CD14-positive monocyte (primary cell): ENCODE measurements around the gene ASCL1. TPM values are rescaled to one million over a fixed set of nuclear protein-coding genes. Genes with fewer than 3 reads are reported as not detected.

Experiments used
- DNase-seq, 3 donors: peaks; one replicate each; pipeline ENCODE4 v3.0.0-alpha.2; 2011 to 2022
- H2AFZ ChIP-seq: 2 replicates; pipeline ENCODE4 v1.6.0; 2012; ENCODE audit warnings: mild to moderate bottlenecking, low read depth, low read length, inconsistent platforms; ENCODE audit not compliant: insufficient read depth, poor library complexity, severe bottlenecking
- H3K27ac ChIP-seq, 2 donors: 1 replicate in 1 of 2; 2 replicates in 1 of 2; pipeline ENCODE4 v1.5.1; 2012 to 2013; ENCODE audit warnings: low read length in 2 of 2, control low read depth in 1 of 2, inconsistent platforms in 1 of 2, low read depth in 1 of 2, mild to moderate bottlenecking in 1 of 2
- H3K27me3 ChIP-seq, 2 donors: one replicate each; pipeline versions ENCODE4 v1.6.0 to v1.6.1; 2011 to 2013; ENCODE audit warnings: low read length in 2 of 2; ENCODE audit not compliant: control insufficient read depth in 2 of 2, insufficient read depth in 2 of 2
- H3K36me3 ChIP-seq, 2 donors: replicated peaks in 1 of 2; 1 replicate in 1 of 2; 2 replicates in 1 of 2; pipeline versions ENCODE4 v1.5.1 to v1.6.1; 2012 to 2013; ENCODE audit warnings: low read length in 2 of 2, control low read depth in 1 of 2, inconsistent platforms in 1 of 2, mild to moderate bottlenecking in 1 of 2; ENCODE audit not compliant: insufficient read depth in 2 of 2, control insufficient read depth in 1 of 2
- H3K4me1 ChIP-seq, 2 donors: 1 replicate in 1 of 2; 2 replicates in 1 of 2; pipeline versions ENCODE4 v1.5.1 to v1.6.1; 2012 to 2013; ENCODE audit warnings: low read length in 2 of 2, control low read depth in 1 of 2, inconsistent platforms in 1 of 2, mild to moderate bottlenecking in 1 of 2, moderate library complexity in 1 of 2; ENCODE audit not compliant: insufficient read depth in 2 of 2, control insufficient read depth in 1 of 2
- H3K4me2 ChIP-seq: replicated peaks from 2 replicates; pipeline ENCODE3; 2012; ENCODE audit warnings: low read length, moderate library complexity, mild to moderate bottlenecking; ENCODE audit not compliant: poor library complexity, severe bottlenecking; ENCODE audit errors: extremely low read depth
- H3K4me3 ChIP-seq, 3 experiments: fragments of 200-600 bp in 1 of 3; sonication (generic) in 1 of 3; replicated peaks in 1 of 3; 1 replicate in 2 of 3; 2 replicates in 1 of 3; pipeline ENCODE4 v1.5.1; 2011 to 2013; ENCODE audit warnings: low read length in 3 of 3, mild to moderate bottlenecking in 3 of 3, control low read depth in 2 of 3, low read depth in 2 of 3, inconsistent platforms in 1 of 3, moderate library complexity in 1 of 3
- H3K79me2 ChIP-seq: 2 replicates; pipeline ENCODE4 v1.6.0; 2012; ENCODE audit warnings: mild to moderate bottlenecking, control low read depth, inconsistent platforms, low read length, moderate library complexity; ENCODE audit not compliant: insufficient read depth
- H3K9ac ChIP-seq: 2 replicates; pipeline ENCODE4 v1.6.0; 2017; ENCODE audit warnings: low read length, mild to moderate bottlenecking; ENCODE audit not compliant: insufficient read depth, poor library complexity, severe bottlenecking
- H3K9me3 ChIP-seq, 2 donors: replicated peaks in 1 of 2; 1 replicate in 1 of 2; 2 replicates in 1 of 2; pipeline versions ENCODE4 v1.5.1 to v1.6.1; 2012 to 2013; ENCODE audit warnings: low read length in 2 of 2, control low read depth in 1 of 2; ENCODE audit not compliant: control insufficient read depth in 1 of 2, insufficient read depth in 1 of 2
- H4K20me1 ChIP-seq: 2 replicates; pipeline ENCODE4 v1.6.0; 2012; ENCODE audit warnings: mild to moderate bottlenecking, low read length, control low read depth, moderate library complexity; ENCODE audit not compliant: insufficient read depth
- H3K27ac Mint-ChIP-seq, 7 donors: one replicate each; pipeline ENCODE4 v1.8.0; 2020; ENCODE audit warnings: mild to moderate bottlenecking in 7 of 7, mixed read lengths in 7 of 7, moderate library complexity in 6 of 7, inconsistent platforms in 2 of 7
- H3K27me3 Mint-ChIP-seq, 3 donors: one replicate each; pipeline ENCODE4 v1.8.0; 2021 to 2022; ENCODE audit warnings: low read depth in 3 of 3, mild to moderate bottlenecking in 3 of 3, mixed read lengths in 3 of 3, moderate library complexity in 3 of 3, inconsistent platforms in 1 of 3
- H3K36me3 Mint-ChIP-seq, 2 donors: one replicate each; pipeline ENCODE4 v1.8.0; 2020; ENCODE audit warnings: mixed read lengths in 2 of 2, inconsistent platforms in 1 of 2, mild to moderate bottlenecking in 1 of 2
- H3K4me1 Mint-ChIP-seq: one replicate; pipeline ENCODE4 v1.8.0; 2020; ENCODE audit warnings: mild to moderate bottlenecking, mixed read lengths
- H3K4me3 Mint-ChIP-seq, 2 donors: one replicate each; pipeline ENCODE4 v1.8.0; 2020; ENCODE audit warnings: mild to moderate bottlenecking in 2 of 2, mixed read lengths in 2 of 2, moderate library complexity in 1 of 2
- H3K9me3 Mint-ChIP-seq, 7 donors: one replicate each; pipeline ENCODE4 v1.8.0; 2020 to 2022; ENCODE audit warnings: mixed read lengths in 7 of 7, mild to moderate bottlenecking in 6 of 7, moderate library complexity in 6 of 7, inconsistent platforms in 2 of 7
- CTCF ChIP-seq: fragments of 200-600 bp; IDR thresholded peaks from one replicate; pipeline ENCODE4 v1.8.0; 2022; ENCODE audit warnings: antibody characterized with exemption, mild to moderate bottlenecking
- WGBS: methylation state at CpG from one replicate; pipeline ENCODE4 v1.1.5; 2013; ENCODE audit warnings: missing lambda C conversion rate; ENCODE audit not compliant: insufficient coverage; 5-methylcytosine and 5-hydroxymethylcytosine counted together
- intact Hi-C, 2 donors: fragments of 100-400 bp; cut with micrococcal nuclease; formaldehyde crosslinking; loops; one replicate each; pipeline versions ENCODE4 v1.15.0 to v1.15.1; 2023
- polyA plus RNA-seq, 3 donors: library from polyadenylated mRNA; depleted of rRNA in 1 of 3; unstranded in 2 of 3; stranded (reverse) in 1 of 3; fragments of 300-500 nt in 2 of 3; fragments of >200 nt in 1 of 3; fragmentation: Illumina TruSeq in 2 of 3; gene quantifications; 1 replicate in 2 of 3; 2 replicates in 1 of 3; pipeline ENCODE4 v1.2.3, GENCODE V29; 2012 to 2021

The ASCL1 gene
- polyA plus RNA-seq, 3 donors, result not detected

- peaks cover 0 to 27% of the 10 kb centered on the region in 2 donors for H3K9me3 ChIP-seq
- Mint-ChIP-seq H3K4me3 (peak overlapping the region in 1 of 2 donors; percentile 46), H3K27ac (no peak overlapping the region), H3K27me3 (peaks cover 62 to 77% (median 66%) of the 10 kb centered on the region in 3 donors), H3K36me3 (peaks cover 0 to 4% of the 10 kb centered on the region in 2 donors), H3K9me3 (peaks cover 0 to 14% (median 7%) of the 10 kb centered on the region in 7 donors), H3K4me1 (peaks cover under 1% of the 10 kb centered on the region)
- no peak overlapping the region for H3K9ac ChIP-seq
- no peaks in the 10 kb centered on the region for H3K79me2 ChIP-seq
- 56% methylated on average over 3 of the region's 9 CpGs for whole genome bisulfite sequencing
- intact Hi-C loops, result no loop called here
- DNase-seq, result no peak
- H3K4me3 ChIP-seq, result no peak overlapping the region
- H4K20me1 ChIP-seq, result no peaks in the 10 kb centered on the region
- peaks cover 46 to 75% of the 10 kb centered on the region in 2 donors for H3K27me3 ChIP-seq
- no peak overlapping the region for H3K4me2 ChIP-seq
- TF ChIP-seq CTCF, result no peak
- no peaks in the 10 kb centered on the region for H3K4me1 ChIP-seq
- H2AFZ ChIP-seq, result no peak overlapping the region
- H3K27ac ChIP-seq, result no peak overlapping the region
- H3K36me3 ChIP-seq, result no peaks in the 10 kb centered on the region
Measured at GRCh38 chr12:102951841-102952240, 5.6 kb upstream of the ASCL1 start.

GRCh38 chr12:102953221-102953620 is 4.3 kb upstream of the ASCL1 start:
- Histone ChIP-seq H3K27ac (no peak overlapping the region), H3K4me3 (no peak overlapping the region), H3K9me3 (peaks cover 0 to 29% of the 10 kb centered on the region in 2 donors), H3K27me3 (peaks cover 49 to 85% of the 10 kb centered on the region in 2 donors), H3K4me2 (no peak overlapping the region), H3K79me2 (no peaks in the 10 kb centered on the region), H3K4me1 (no peaks in the 10 kb centered on the region), H2AFZ (no peak overlapping the region), H3K36me3 (no peaks in the 10 kb centered on the region), H3K9ac (no peak overlapping the region), H4K20me1 (no peaks in the 10 kb centered on the region)
- H3K27ac Mint-ChIP-seq, result no peak overlapping the region
- no peak for TF ChIP-seq CTCF
- intact Hi-C loops, result no loop called here
- no peak for DNase-seq
- H3K36me3 Mint-ChIP-seq, result peaks cover 0 to 5% of the 10 kb centered on the region in 2 donors
- peaks cover 0 to 22% (median 11%) of the 10 kb centered on the region in 7 donors for H3K9me3 Mint-ChIP-seq
- no peak overlapping the region for H3K4me3 Mint-ChIP-seq
- H3K4me1 Mint-ChIP-seq, result peaks cover 9% of the 10 kb centered on the region
- peaks cover 74 to 87% (median 79%) of the 10 kb centered on the region in 3 donors for H3K27me3 Mint-ChIP-seq
